Loucy (cell line): Measurements from ENCODE around the gene ELMO2.

ENCODE experiments used
- H2AFZ ChIP-seq: fragments of 200-600 bp; sonication (generic); 2 replicates; pipeline ENCODE4 v1.6.0; 2016; ENCODE audit warnings: antibody characterized with exemption, mild to moderate bottlenecking, low read length, moderate library complexity
- H3F3A ChIP-seq: fragments of 200-600 bp; 2 replicates; pipeline ENCODE4 v1.6.0; 2016; ENCODE audit warnings: antibody characterized with exemption, low read depth, mild to moderate bottlenecking
- H3K27me3 ChIP-seq: fragments of 200-600 bp; sonication (generic); 2 replicates; pipeline ENCODE4 v1.6.1; 2014; ENCODE audit warnings: low read length, mild to moderate bottlenecking; ENCODE audit not compliant: insufficient read depth, poor library complexity, severe bottlenecking
- H3K36me3 ChIP-seq: fragments of 200-600 bp; sonication (generic); 2 replicates; pipeline ENCODE4 v1.6.1; 2016; ENCODE audit warnings: low read length; ENCODE audit not compliant: insufficient read depth
- H3K4me1 ChIP-seq: fragments of 200-600 bp; sonication (generic); 2 replicates; pipeline ENCODE4 v1.5.1; 2014; ENCODE audit warnings: low read length, mild to moderate bottlenecking; ENCODE audit not compliant: insufficient read depth, poor library complexity, severe bottlenecking
- H3K4me2 ChIP-seq: fragments of 200-600 bp; sonication (generic); 2 replicates; pipeline ENCODE4 v1.6.0; 2014; ENCODE audit warnings: antibody characterized with exemption, low read length, low read depth, mild to moderate bottlenecking; ENCODE audit not compliant: poor library complexity, severe bottlenecking
- H3K4me3 ChIP-seq: fragments of 200-600 bp; sonication (generic); 2 replicates; pipeline ENCODE4 v1.5.1; 2014; ENCODE audit warnings: low read length, mild to moderate bottlenecking, mixed read lengths; ENCODE audit not compliant: poor library complexity, severe bottlenecking
- H3K79me2 ChIP-seq: fragments of 200-600 bp; sonication (generic); 2 replicates; pipeline ENCODE4 v1.6.1; 2014; ENCODE audit warnings: low read length; ENCODE audit not compliant: insufficient read depth
- H3K9ac ChIP-seq: fragments of 200-600 bp; sonication (generic); 2 replicates; pipeline ENCODE4 v1.6.0; 2014; ENCODE audit warnings: mild to moderate bottlenecking, low read depth, low read length, moderate library complexity; ENCODE audit not compliant: poor library complexity, severe bottlenecking
- H3K9me2 ChIP-seq: fragments of 200-600 bp; sonication (generic); replicated peaks from 2 replicates; pipeline ENCODE4 v1.6.1; 2016; ENCODE audit warnings: low read depth, low read length, mixed read lengths
- H3K9me3 ChIP-seq: fragments of 200-600 bp; sonication (generic); 2 replicates; pipeline ENCODE4 v1.6.1; 2014; ENCODE audit warnings: mild to moderate bottlenecking, antibody characterized with exemption, low read length, low read depth; ENCODE audit not compliant: insufficient read depth
- H4K20me1 ChIP-seq: fragments of 200-600 bp; sonication (generic); 2 replicates; pipeline ENCODE4 v1.6.0; 2014; ENCODE audit warnings: antibody characterized with exemption, low read length, mild to moderate bottlenecking; ENCODE audit not compliant: insufficient read depth, poor library complexity, severe bottlenecking
- EZH2phosphoT487 ChIP-seq: fragments of 200-600 bp; IDR thresholded peaks from 2 replicates; pipeline ENCODE4 v1.6.1; 2018; ENCODE audit warnings: antibody characterized with exemption, mild to moderate bottlenecking, moderate library complexity, borderline replicate concordance
- TF ChIP-seq, protein P1 (sequence below): fragments of 200-600 bp; sonication (generic); conservative IDR thresholded peaks from 2 replicates; pipeline ENCODE4 v1.5.1; 2014; ENCODE audit warnings: mild to moderate bottlenecking, antibody characterized with exemption, low read length

ELMO2 gene

DNA sequence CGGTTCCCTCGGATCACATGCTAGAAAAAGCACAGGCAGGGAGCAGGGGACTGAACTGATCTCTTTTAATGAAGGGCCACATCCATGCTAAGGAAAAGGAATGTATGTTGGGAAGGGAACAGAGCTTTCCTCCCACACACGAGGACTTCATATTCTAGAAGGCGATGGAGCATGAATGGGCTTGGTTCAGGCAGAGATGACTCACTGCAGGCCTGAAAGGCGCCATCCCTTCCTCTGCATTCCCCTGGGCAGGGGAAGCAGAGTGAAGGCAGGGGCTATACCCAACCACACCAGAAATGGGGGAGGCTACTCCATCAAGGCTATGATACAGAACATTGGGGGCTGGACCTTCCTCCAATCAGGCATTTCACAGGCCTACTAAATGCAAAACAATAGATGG lies 30.6 kb downstream of the ELMO2 start:
- no peak for TF ChIP-seq EZH2phosphoT487
- TF ChIP-seq, protein P1, sequence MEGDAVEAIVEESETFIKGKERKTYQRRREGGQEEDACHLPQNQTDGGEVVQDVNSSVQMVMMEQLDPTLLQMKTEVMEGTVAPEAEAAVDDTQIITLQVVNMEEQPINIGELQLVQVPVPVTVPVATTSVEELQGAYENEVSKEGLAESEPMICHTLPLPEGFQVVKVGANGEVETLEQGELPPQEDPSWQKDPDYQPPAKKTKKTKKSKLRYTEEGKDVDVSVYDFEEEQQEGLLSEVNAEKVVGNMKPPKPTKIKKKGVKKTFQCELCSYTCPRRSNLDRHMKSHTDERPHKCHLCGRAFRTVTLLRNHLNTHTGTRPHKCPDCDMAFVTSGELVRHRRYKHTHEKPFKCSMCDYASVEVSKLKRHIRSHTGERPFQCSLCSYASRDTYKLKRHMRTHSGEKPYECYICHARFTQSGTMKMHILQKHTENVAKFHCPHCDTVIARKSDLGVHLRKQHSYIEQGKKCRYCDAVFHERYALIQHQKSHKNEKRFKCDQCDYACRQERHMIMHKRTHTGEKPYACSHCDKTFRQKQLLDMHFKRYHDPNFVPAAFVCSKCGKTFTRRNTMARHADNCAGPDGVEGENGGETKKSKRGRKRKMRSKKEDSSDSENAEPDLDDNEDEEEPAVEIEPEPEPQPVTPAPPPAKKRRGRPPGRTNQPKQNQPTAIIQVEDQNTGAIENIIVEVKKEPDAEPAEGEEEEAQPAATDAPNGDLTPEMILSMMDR, result no peak
- no peaks in the 10 kb centered on the region for H3K27me3 ChIP-seq
- H3K4me1 ChIP-seq, result no peaks in the 10 kb centered on the region
- H3K9ac ChIP-seq, result no peak overlapping the region
- H3K9me3 ChIP-seq, result no peaks in the 10 kb centered on the region
- no peaks in the 10 kb centered on the region for H3F3A ChIP-seq
- no peaks in the 10 kb centered on the region for H4K20me1 ChIP-seq
- no peaks in the 10 kb centered on the region for H3K9me2 ChIP-seq
- H3K36me3 ChIP-seq, result peaks cover 93% of the 10 kb centered on the region; the same call in 1 of the 2 replicates
- H2AFZ ChIP-seq, result no peak overlapping the region
- H3K79me2 ChIP-seq, result no peaks in the 10 kb centered on the region
- H3K4me3 ChIP-seq, result no peak overlapping the region
- no peak overlapping the region for H3K4me2 ChIP-seq

DNA sequence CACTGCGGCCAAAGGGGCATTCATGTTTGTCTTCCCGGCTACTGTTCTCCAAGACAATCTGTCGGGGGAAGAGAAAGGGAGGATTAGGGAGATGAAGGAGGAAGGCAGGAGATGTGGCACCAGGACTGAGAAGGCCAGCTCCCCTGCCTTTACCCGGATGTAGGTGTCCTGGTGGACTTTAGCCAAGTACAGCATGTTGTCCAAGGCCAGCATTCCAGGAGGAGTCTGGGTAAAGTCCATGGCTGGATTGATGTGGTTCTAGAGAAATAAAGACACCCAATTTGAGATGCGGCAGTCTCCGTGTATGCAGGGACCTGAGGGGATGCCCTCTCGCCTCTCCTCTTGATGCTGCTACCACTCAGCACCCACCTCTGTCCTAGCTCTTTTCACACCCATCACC lies 32.0 kb downstream of the ELMO2 start:
- no peaks in the 10 kb centered on the region for H3K4me1 ChIP-seq

DNA sequence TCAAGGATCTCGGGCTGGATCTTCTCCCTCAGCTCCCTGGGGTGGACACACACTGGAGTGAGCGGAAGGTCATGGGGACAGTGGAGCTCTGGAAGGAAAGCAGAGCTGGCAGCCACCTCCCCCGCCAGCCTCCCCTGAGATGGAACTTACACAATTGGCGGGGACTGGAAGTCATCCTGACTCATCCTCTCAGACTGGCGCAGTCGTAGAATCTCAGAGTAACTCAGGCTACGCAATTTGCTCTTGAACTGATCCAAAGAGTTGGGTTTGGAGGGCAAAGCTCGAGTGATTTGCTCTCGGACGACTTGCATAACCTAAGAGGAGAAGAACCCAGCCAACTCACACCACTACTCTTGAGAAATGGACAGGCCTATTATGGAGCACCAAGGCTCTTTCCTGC lies 34.8 kb downstream of the ELMO2 start:
- Histone ChIP-seq H2AFZ (no peak overlapping the region), H3K36me3 (peaks cover 99% of the 10 kb centered on the region; the same call in 1 of the 2 replicates)

More for the DNA sequence above, 32.0 kb downstream of the ELMO2 start:
- Histone ChIP-seq H3K4me2 (no peak overlapping the region), H3K4me3 (no peak overlapping the region), H3K9me2 (no peaks in the 10 kb centered on the region), H3K79me2 (no peaks in the 10 kb centered on the region), H4K20me1 (no peaks in the 10 kb centered on the region), H3K9me3 (no peaks in the 10 kb centered on the region), H3K27me3 (no peaks in the 10 kb centered on the region), H2AFZ (no peak overlapping the region), H3K9ac (no peak overlapping the region), H3F3A (no peaks in the 10 kb centered on the region), H3K36me3 (peaks cover 94% of the 10 kb centered on the region; the same call in 1 of the 2 replicates)
- TF ChIP-seq EZH2phosphoT487, result no peak
- TF ChIP-seq, protein P1, result no peak

More for the DNA sequence above, 34.8 kb downstream of the ELMO2 start:
- no peaks in the 10 kb centered on the region for H3K9me2 ChIP-seq
- H4K20me1 ChIP-seq, result no peaks in the 10 kb centered on the region
- H3K4me3 ChIP-seq, result no peak overlapping the region
- no peaks in the 10 kb centered on the region for H3K4me1 ChIP-seq
- no peak overlapping the region for H3K4me2 ChIP-seq
- no peaks in the 10 kb centered on the region for H3K27me3 ChIP-seq
- no peaks in the 10 kb centered on the region for H3K79me2 ChIP-seq
- no peaks in the 10 kb centered on the region for H3K9me3 ChIP-seq
- H3K9ac ChIP-seq, result no peak overlapping the region
- TF ChIP-seq EZH2phosphoT487, result no peak
- TF ChIP-seq, protein P1, result no peak
- no peaks in the 10 kb centered on the region for H3F3A ChIP-seq
